Neutrophil (primary cell): ENCODE data around the gene SIGLEC11.

Source experiments
- H3K27ac ChIP-seq: fragments of 200-600 bp; sonication (generic); 2 replicates; pipeline ENCODE4 v1.5.1; 2016; ENCODE audit warnings: mild to moderate bottlenecking, moderate library complexity
- H3K27me3 ChIP-seq: fragments of 200-600 bp; sonication (generic); 2 replicates; pipeline ENCODE4 v1.6.0; 2016; ENCODE audit warnings: mild to moderate bottlenecking
- H3K36me3 ChIP-seq: fragments of 200-600 bp; sonication (generic); 2 replicates; pipeline ENCODE4 v1.5.1; 2017
- H3K4me1 ChIP-seq, 2 experiments: fragments of 200-600 bp in 1 of 2; sonication (generic) in 1 of 2; 1 replicate in 1 of 2; 2 replicates in 1 of 2; pipeline versions ENCODE4 v1.5.1 to v1.6.1; 2013 to 2016; ENCODE audit warnings: low read depth in 1 of 2, low read length in 1 of 2, mild to moderate bottlenecking in 1 of 2, moderate library complexity in 1 of 2; ENCODE audit not compliant: control insufficient read depth in 1 of 2, insufficient read depth in 1 of 2
- H3K4me3 ChIP-seq, 2 experiments: fragments of 200-600 bp in 1 of 2; sonication (generic) in 1 of 2; 1 replicate in 1 of 2; 2 replicates in 1 of 2; pipeline ENCODE4 v1.5.1; 2013 to 2016; ENCODE audit warnings: low read depth in 1 of 2, low read length in 1 of 2, mild to moderate bottlenecking in 1 of 2, moderate library complexity in 1 of 2
- H3K9me3 ChIP-seq: fragments of 200-600 bp; sonication (generic); 2 replicates; pipeline ENCODE4 v1.5.1; 2016
- CTCF ChIP-seq: fragments of 200-600 bp; sonication (generic); IDR thresholded peaks from 2 replicates; pipeline ENCODE4 v1.5.1; 2016; ENCODE audit warnings: antibody characterized with exemption

The SIGLEC11 gene

GRCh38 chr19:49937750-49938381 is 23.1 kb downstream of the SIGLEC11 start:
- peak; percentile 92 for TF ChIP-seq CTCF

GRCh38 chr19:49936549-49936948 is 24.4 kb downstream of the SIGLEC11 start:
- Histone ChIP-seq H3K27me3 (peaks cover 9% of the 10 kb centered on the region), H3K9me3 (no peaks in the 10 kb centered on the region), H3K36me3 (no peaks in the 10 kb centered on the region), H3K4me3 (no peak overlapping the region), H3K4me1 (peaks cover 0 to 5% of the 10 kb centered on the region in 2 experiments), H3K27ac (no peak overlapping the region)
- TF ChIP-seq CTCF: no peak

More at GRCh38 chr19:49937750-49938381, 23.1 kb downstream of the SIGLEC11 start:
- Histone ChIP-seq H3K36me3 (no peaks in the 10 kb centered on the region), H3K27me3 (peaks cover 6% of the 10 kb centered on the region), H3K27ac (no peak overlapping the region), H3K4me3 (no peak overlapping the region), H3K9me3 (no peaks in the 10 kb centered on the region), H3K4me1 (peaks cover 0 to 5% of the 10 kb centered on the region in 2 experiments)

- Histone ChIP-seq H3K4me1 (peaks cover 5 to 13% of the 10 kb centered on the region in 2 experiments), H3K36me3 (no peaks in the 10 kb centered on the region), H3K27me3 (peaks cover 9% of the 10 kb centered on the region), H3K4me3 (no peak overlapping the region), H3K9me3 (no peaks in the 10 kb centered on the region), H3K27ac (no peak overlapping the region)
- TF ChIP-seq CTCF: no peak
These were observed 27.3 kb downstream of the SIGLEC11 start for GRCh38 chr19:49933643-49934042.

GRCh38 chr19:49932731-49933131 is 28.2 kb downstream of the SIGLEC11 start:
- no peaks in the 10 kb centered on the region for H3K9me3 ChIP-seq
- no peak overlapping the region for H3K4me3 ChIP-seq
- H3K27ac ChIP-seq: no peak overlapping the region
- H3K4me1 ChIP-seq: peaks cover 14 to 15% of the 10 kb centered on the region in 2 experiments
- H3K36me3 ChIP-seq: no peaks in the 10 kb centered on the region
- no peak for TF ChIP-seq CTCF
- H3K27me3 ChIP-seq: peaks cover 9% of the 10 kb centered on the region

- H3K4me3 ChIP-seq: no peak overlapping the region
- no peaks in the 10 kb centered on the region for H3K36me3 ChIP-seq
- H3K27me3 ChIP-seq: peaks cover 9% of the 10 kb centered on the region
- no peak overlapping the region for H3K27ac ChIP-seq
- no peak for TF ChIP-seq CTCF
- peaks cover 11 to 18% of the 10 kb centered on the region in 2 experiments for H3K4me1 ChIP-seq
- no peaks in the 10 kb centered on the region for H3K9me3 ChIP-seq
These were observed 28.9 kb downstream of the SIGLEC11 start for GRCh38 chr19:49932041-49932451.
